Left ventricle myocardium inferior (tissue), 1 donor: ENCODE data around the gene ELAVL2. TPM values are rescaled to one million over a fixed set of nuclear protein-coding genes. Genes with fewer than 3 reads are reported as not detected.

Source experiments
- DNase-seq: peaks from one replicate; pipeline ENCODE4 v3.0.0-alpha.2; 2020
- H3K27ac ChIP-seq: fragments of 200-600 bp; replicated peaks from 2 replicates; pipeline ENCODE4 v1.8.0; 2021
- H3K27me3 ChIP-seq: fragments of 200-600 bp; 2 replicates; pipeline ENCODE4 v1.8.0; 2021; ENCODE audit warnings: low read depth
- H3K36me3 ChIP-seq: fragments of 200-600 bp; 2 replicates; pipeline ENCODE4 v1.8.0; 2021
- H3K4me1 ChIP-seq: fragments of 200-600 bp; 2 replicates; pipeline ENCODE4 v1.8.0; 2021
- H3K4me3 ChIP-seq: fragments of 200-600 bp; 2 replicates; pipeline ENCODE4 v1.8.0; 2021; ENCODE audit warnings: mild to moderate bottlenecking, moderate library complexity
- H3K9me3 ChIP-seq: fragments of 200-600 bp; replicated peaks from 2 replicates; pipeline ENCODE4 v1.8.0; 2021
- intact Hi-C: fragments of 100-400 bp; cut with micrococcal nuclease; formaldehyde crosslinking; loops from one replicate; pipeline ENCODE4 v1.11.0; 2022
- total RNA-seq: library from RNA; stranded (reverse); fragmentation: NEBNext Ultra II Directional; extraction: Animal tissue kit (Norgen Biotek cat#: 25700); gene quantifications from one replicate; pipeline ENCODE4 v1.2.1, GENCODE V29; 2021
- TF ChIP-seq, protein P1 (sequence below): fragments of 200-600 bp; IDR thresholded peaks from 2 replicates; pipeline ENCODE4 v1.8.0; 2021; ENCODE audit warnings: antibody characterized with exemption, mild to moderate bottlenecking, borderline replicate concordance
- donor health status: DM: no; HTN: yes; CAD: no; lungs with severe emphysema.

Gene ELAVL2
- total RNA-seq, 1 donor from 2014 or later, result 0.08 TPM

DNA sequence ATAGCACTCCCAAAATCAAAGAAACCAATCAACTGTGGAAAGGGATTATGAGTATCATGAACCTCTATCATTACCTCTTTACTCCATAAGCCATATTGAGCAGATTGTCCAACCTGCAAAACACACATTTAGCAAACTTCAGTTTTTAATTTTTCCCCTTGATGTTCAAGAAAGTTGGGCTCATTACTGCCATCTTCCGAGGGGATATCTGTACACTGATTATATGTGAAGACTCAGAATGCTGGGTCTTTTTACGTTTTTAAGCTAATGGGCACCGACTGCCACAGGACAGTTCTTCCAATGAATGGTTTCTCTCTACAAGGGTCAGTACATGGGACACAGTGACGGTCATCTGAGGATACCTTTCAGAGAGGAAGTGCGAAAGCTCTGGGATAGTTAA lies 132.7 kb downstream of the ELAVL2 start:
- no peaks in the 10 kb centered on the region for H3K4me1 ChIP-seq
- intact Hi-C loops, result no loop called here
- H3K36me3 ChIP-seq, result no peaks in the 10 kb centered on the region
- H3K27me3 ChIP-seq, result no peaks in the 10 kb centered on the region
- no peak overlapping the region for H3K27ac ChIP-seq
- no peaks in the 10 kb centered on the region for H3K9me3 ChIP-seq
- no peak for DNase-seq
- TF ChIP-seq, protein P1, sequence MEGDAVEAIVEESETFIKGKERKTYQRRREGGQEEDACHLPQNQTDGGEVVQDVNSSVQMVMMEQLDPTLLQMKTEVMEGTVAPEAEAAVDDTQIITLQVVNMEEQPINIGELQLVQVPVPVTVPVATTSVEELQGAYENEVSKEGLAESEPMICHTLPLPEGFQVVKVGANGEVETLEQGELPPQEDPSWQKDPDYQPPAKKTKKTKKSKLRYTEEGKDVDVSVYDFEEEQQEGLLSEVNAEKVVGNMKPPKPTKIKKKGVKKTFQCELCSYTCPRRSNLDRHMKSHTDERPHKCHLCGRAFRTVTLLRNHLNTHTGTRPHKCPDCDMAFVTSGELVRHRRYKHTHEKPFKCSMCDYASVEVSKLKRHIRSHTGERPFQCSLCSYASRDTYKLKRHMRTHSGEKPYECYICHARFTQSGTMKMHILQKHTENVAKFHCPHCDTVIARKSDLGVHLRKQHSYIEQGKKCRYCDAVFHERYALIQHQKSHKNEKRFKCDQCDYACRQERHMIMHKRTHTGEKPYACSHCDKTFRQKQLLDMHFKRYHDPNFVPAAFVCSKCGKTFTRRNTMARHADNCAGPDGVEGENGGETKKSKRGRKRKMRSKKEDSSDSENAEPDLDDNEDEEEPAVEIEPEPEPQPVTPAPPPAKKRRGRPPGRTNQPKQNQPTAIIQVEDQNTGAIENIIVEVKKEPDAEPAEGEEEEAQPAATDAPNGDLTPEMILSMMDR, result no peak
- no peak overlapping the region for H3K4me3 ChIP-seq

DNA sequence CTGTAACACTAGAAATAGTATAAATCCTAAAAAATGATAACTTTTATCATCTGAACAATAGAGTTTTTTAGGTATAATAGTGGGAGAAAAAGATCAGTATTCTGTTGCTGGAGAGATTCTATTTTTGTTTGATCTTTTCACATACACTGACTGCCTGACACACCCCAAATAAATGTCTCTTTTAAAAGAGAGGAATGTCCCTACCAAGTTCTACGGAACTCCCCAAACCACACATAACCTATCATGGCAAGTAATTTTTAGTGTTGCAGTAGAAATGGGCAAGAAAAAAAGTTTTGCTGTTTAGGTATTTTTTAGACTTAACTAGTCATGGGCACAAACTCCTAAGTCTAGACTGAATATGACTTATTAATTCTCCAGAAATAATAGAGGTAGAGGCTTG lies 139.1 kb downstream of the ELAVL2 start:
- no peak for DNase-seq
- Histone ChIP-seq H3K27ac (no peak overlapping the region), H3K9me3 (no peaks in the 10 kb centered on the region), H3K27me3 (no peaks in the 10 kb centered on the region), H3K4me1 (peaks cover 9% of the 10 kb centered on the region), H3K4me3 (no peak overlapping the region), H3K36me3 (no peaks in the 10 kb centered on the region)
- TF ChIP-seq, protein P1, result no peak
- intact Hi-C loops, result no loop called here

DNA sequence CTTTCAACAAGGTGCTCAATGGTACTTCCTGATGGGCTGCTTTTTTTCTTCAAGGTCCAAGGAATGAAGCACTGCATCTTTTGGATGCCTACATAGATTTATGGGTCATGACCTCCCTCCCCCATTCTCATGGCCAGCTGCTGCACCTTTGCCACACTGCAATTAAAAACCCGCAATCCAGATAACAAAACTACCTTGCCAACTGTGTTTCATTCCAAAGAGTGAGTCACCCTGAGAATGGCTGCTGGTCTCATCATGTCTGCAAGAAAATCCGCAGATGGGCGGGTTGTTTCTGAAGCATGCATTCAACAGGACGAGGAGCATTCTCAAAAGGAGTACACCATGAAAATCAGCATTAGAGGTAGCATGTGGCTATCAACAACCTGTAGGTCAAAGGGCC lies 139.8 kb downstream of the ELAVL2 start:
- intact Hi-C loops, result no loop called here
- no peak for DNase-seq
- TF ChIP-seq, protein P1, result no peak
- Histone ChIP-seq H3K4me1 (peaks cover 9% of the 10 kb centered on the region), H3K27ac (no peak overlapping the region), H3K4me3 (no peak overlapping the region), H3K36me3 (no peaks in the 10 kb centered on the region), H3K27me3 (no peaks in the 10 kb centered on the region), H3K9me3 (no peaks in the 10 kb centered on the region)

DNA sequence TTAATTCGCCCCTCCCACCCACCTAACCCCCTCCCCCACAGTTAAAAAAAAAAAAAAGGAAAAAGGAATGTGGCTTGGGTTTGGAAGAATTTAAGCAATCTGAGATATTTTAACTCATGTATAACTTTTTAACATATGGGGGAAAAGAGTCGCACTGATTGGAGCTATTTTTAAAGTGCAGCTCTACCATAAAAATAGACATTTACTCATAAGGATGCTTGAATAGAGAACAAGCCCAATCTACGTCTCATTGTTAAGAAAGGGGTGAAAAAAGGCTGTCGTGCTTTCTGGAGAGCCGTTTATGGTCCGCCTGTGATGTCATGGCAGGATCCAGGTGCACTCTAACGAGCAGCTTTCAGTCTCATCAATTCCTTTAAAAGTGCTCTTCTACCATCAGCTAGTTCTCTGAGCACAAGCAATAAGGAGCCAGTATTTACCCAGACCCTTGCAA lies 142.4 kb downstream of the ELAVL2 start:
- no peaks in the 10 kb centered on the region for H3K27me3 ChIP-seq
- intact Hi-C loops, result no loop called here
- H3K36me3 ChIP-seq, result no peaks in the 10 kb centered on the region
- no peaks in the 10 kb centered on the region for H3K9me3 ChIP-seq
- H3K4me3 ChIP-seq, result no peak overlapping the region
- peaks cover 9% of the 10 kb centered on the region for H3K4me1 ChIP-seq
- H3K27ac ChIP-seq, result no peak overlapping the region
- TF ChIP-seq, protein P1, result no peak
- no peak for DNase-seq

DNA sequence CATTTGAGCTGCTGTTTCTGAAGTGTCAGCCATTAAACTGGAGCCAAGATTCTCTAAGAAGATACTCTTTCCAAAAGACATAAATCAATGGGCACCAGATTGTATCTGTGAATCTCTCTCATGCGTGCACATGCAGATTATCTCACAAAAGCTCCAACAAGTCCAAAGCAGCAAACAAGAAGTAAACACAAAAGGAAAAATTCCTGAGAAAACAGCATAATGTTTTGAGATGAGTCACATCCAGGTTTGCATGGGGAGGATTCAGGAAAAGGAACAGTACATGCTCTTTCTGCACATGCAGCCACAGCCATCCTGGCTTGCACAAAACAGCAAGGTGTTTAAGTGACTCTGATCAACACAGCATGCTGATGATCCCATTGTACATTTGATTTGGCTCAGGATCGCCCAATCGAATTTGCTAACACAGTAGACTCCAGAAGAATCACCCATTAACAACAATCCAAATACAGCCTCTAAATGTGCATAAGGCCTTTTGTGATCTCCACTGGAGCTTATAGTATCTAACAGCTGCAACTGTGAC lies 143.1 kb downstream of the ELAVL2 start:
- Histone ChIP-seq H3K9me3 (no peaks in the 10 kb centered on the region), H3K4me3 (no peak overlapping the region), H3K27ac (peak overlapping the region; percentile 41), H3K27me3 (no peaks in the 10 kb centered on the region), H3K4me1 (peaks cover 9% of the 10 kb centered on the region), H3K36me3 (no peaks in the 10 kb centered on the region)
- no peak for DNase-seq
- intact Hi-C loops, result no loop called here
- TF ChIP-seq, protein P1, result no peak

DNA sequence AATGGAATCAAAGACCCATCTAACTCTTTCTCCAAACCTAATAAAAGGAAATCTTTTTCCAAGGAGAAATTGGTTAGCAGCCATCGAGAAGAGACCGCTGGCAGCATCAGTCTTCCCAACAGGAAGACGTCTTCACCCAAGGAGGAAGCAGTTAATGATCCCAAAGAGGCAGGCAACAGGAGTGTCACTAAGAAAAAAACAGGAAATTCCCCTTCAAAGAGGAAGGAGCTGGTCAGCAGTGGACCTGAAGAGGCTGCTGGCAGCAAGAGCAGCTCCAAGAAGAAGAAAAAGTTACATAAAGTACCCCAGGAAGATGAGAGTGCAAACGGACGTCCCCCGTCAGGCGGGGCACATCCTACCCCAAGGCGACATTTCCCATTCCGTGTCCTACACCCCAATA lies 143.7 kb downstream of the ELAVL2 start:
- no peak for DNase-seq
- Histone ChIP-seq H3K9me3 (no peaks in the 10 kb centered on the region), H3K4me1 (peaks cover 9% of the 10 kb centered on the region), H3K4me3 (no peak overlapping the region), H3K27me3 (no peaks in the 10 kb centered on the region), H3K36me3 (no peaks in the 10 kb centered on the region), H3K27ac (peak overlapping the region; percentile 41)
- intact Hi-C loops, result no loop called here
- TF ChIP-seq, protein P1, result no peak
